HG02840 (cell line): ENCODE results near the gene DOP1A.
A peak's percentile ranks its signal among the peaks of the same experiment; 100 is the strongest.

Source experiments
- ATAC-seq: cut with Tn5 transposase; IDR thresholded peaks from one replicate; pipeline ENCODE4 v1.9.1; 2021; ENCODE audit warnings: mild to moderate bottlenecking, moderate library complexity, moderate number of reproducible peaks; ENCODE audit not compliant: unreplicated experiment, low FRiP score

Gene DOP1A

GRCh38 chr6:83192871-83193746, 125.6 kb downstream of the DOP1A start, which contains the start of the genes PGM3 and RWDD2A:
TSS of gene PGM3 (minus strand) at chr6:83193265. CDS start at chr6:83191012, 2,253 bp downstream.
TSS of gene RWDD2A (plus strand) at chr6:83193357. CDS start at chr6:83194452, 1,095 bp downstream.
- peak; percentile 94 for ATAC-seq

- ATAC-seq = peak; percentile 25
Measured at GRCh38 chr6:83193747-83194566, 126.5 kb downstream of the DOP1A start.

- no peak for ATAC-seq
Measured at GRCh38 chr6:83198486-83199172, 131.2 kb downstream of the DOP1A start.

- no peak for ATAC-seq
Measured at GRCh38 chr6:83199173-83199862, 131.8 kb downstream of the DOP1A start.

GRCh38 chr6:83199863-83200225, 132.4 kb downstream of the DOP1A start:
- ATAC-seq = no peak

GRCh38 chr6:83202031-83202430, 134.6 kb downstream of the DOP1A start:
- no peak for ATAC-seq

GRCh38 chr6:83215131-83216047, 147.9 kb downstream of the DOP1A start:
- ATAC-seq = peak; percentile 97

GRCh38 chr6:83216806-83217205, 149.3 kb downstream of the DOP1A start:
- ATAC-seq = no peak
